ENCODE data around the gene MPO.

- TF ChIP-seq ARID4B (CRISPR knock-in tag; IDR thresholded peaks at IDR 0.05; ENCODE audit: borderline replicate concordance), result no peak
- TF ChIP-seq CTCF (IDR thresholded peaks at IDR 0.05), result no peak
- TF ChIP-seq HMGXB4 (CRISPR knock-in tag; IDR thresholded peaks at IDR 0.05), result no peak
- TF ChIP-seq MAX (CRISPR knock-in tag; IDR thresholded peaks at IDR 0.05), result no peak
- no peak for TF ChIP-seq ZNF425 (CRISPR knock-in tag; conservative IDR thresholded peaks at IDR 0.05)
- no peak for TF ChIP-seq ATF2 (CRISPR knock-in tag; IDR thresholded peaks at IDR 0.05; ENCODE audit: borderline replicate concordance, low read depth)
- TF ChIP-seq E2F4 (CRISPR knock-in tag; IDR thresholded peaks at IDR 0.05; ENCODE audit: borderline replicate concordance, low read depth), result no peak
- TF ChIP-seq NR2C2 (CRISPR knock-in tag; IDR thresholded peaks at IDR 0.05), result no peak
- no peak for TF ChIP-seq STAT6 (CRISPR knock-in tag; conservative IDR thresholded peaks at IDR 0.05; ENCODE audit: low read depth)
- TF ChIP-seq HMGA2 (CRISPR knock-in tag; IDR thresholded peaks at IDR 0.05), result no peak
- no peak for TF ChIP-seq CREB1 (CRISPR knock-in tag; IDR thresholded peaks at IDR 0.05)
These were observed 20.9 kb upstream of the MPO start for GRCh38 chr17:58301504-58302150.
